Tibial artery (tissue), 4 donors: Measurements from ENCODE around the gene EXOC6B.

Experiments
- DNase-seq, 2 donors: peaks; one replicate each; pipeline ENCODE4 v3.0.0-alpha.2; 2019
- H3K27ac ChIP-seq, 2 donors: fragments of 200-600 bp; sonication (generic) in 1 of 2; 1 replicate in 1 of 2; 2 replicates in 1 of 2; pipeline ENCODE4 v1.5.1; 2018 to 2019; ENCODE audit warnings: mild to moderate bottlenecking in 1 of 2
- H3K27me3 ChIP-seq, 2 donors: fragments of 200-600 bp; sonication (generic) in 1 of 2; one replicate each; pipeline versions ENCODE4 v1.5.1 to v1.6.0; 2016 to 2019
- H3K36me3 ChIP-seq, 3 donors: fragments of 200-600 bp; sonication (generic) in 2 of 3; one replicate each; pipeline ENCODE4 v1.5.1; 2016 to 2019; ENCODE audit warnings: mild to moderate bottlenecking in 2 of 3
- H3K4me1 ChIP-seq, 4 donors: fragments of 200-600 bp; sonication (generic) in 2 of 4; 1 replicate in 3 of 4; 2 replicates in 1 of 4; pipeline ENCODE4 v1.5.1; 2016 to 2019
- H3K4me3 ChIP-seq, 2 donors: fragments of 200-600 bp; sonication (generic) in 1 of 2; 1 replicate in 1 of 2; 2 replicates in 1 of 2; pipeline ENCODE4 v1.5.1; 2018 to 2019; ENCODE audit warnings: mild to moderate bottlenecking in 2 of 2
- H3K9me3 ChIP-seq, 3 donors: fragments of 200-600 bp; sonication (generic) in 1 of 3; one replicate each; pipeline ENCODE4 v1.5.1; 2016 to 2019
- intact Hi-C: fragments of 100-400 bp; cut with DNase I; formaldehyde crosslinking; loops from one replicate; pipeline ENCODE4 v1.15.0; 2023; ENCODE audit warnings: low total_unique reads
- TF ChIP-seq, protein P1 (sequence below), 2 experiments: fragments of 200-600 bp in 1 of 2; fragments of 450-650 bp in 1 of 2; IDR thresholded peaks; one replicate each; pipeline ENCODE4 v1.5.1; 2017 to 2019; ENCODE audit warnings: antibody characterized with exemption in 2 of 2, mild to moderate bottlenecking in 1 of 2, moderate library complexity in 1 of 2

EXOC6B gene

DNA sequence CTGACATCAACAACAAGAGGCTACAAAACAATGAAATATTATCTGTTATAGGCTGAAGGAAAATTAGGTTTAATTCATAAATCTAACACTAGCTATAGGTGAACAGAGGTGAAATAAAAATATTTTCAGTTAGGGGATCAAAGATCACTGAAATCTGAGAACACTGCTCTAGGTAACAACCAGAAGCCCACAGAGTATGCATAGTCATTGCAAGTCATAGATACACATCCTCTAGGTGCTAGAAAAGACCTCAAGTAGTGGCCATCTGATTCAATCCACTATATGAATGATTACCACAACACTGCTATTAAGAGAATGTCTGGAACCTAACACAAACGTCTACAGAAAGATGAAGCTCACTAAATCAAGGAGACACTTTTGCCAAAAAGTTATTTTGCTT is 413.6 kb downstream of the EXOC6B start:
- Histone ChIP-seq H3K9me3 (no peaks in the 10 kb centered on the region), H3K4me3 (no peak overlapping the region), H3K36me3 (no peaks in the 10 kb centered on the region), H3K27ac (no peak overlapping the region), H3K4me1 (no peaks in the 10 kb centered on the region), H3K27me3 (no peaks in the 10 kb centered on the region)
- intact Hi-C loops = no loop called here
- TF ChIP-seq, protein P1, sequence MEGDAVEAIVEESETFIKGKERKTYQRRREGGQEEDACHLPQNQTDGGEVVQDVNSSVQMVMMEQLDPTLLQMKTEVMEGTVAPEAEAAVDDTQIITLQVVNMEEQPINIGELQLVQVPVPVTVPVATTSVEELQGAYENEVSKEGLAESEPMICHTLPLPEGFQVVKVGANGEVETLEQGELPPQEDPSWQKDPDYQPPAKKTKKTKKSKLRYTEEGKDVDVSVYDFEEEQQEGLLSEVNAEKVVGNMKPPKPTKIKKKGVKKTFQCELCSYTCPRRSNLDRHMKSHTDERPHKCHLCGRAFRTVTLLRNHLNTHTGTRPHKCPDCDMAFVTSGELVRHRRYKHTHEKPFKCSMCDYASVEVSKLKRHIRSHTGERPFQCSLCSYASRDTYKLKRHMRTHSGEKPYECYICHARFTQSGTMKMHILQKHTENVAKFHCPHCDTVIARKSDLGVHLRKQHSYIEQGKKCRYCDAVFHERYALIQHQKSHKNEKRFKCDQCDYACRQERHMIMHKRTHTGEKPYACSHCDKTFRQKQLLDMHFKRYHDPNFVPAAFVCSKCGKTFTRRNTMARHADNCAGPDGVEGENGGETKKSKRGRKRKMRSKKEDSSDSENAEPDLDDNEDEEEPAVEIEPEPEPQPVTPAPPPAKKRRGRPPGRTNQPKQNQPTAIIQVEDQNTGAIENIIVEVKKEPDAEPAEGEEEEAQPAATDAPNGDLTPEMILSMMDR (IDR thresholded peaks at IDR 0.05) = no peak
- DNase-seq = no peak

DNA sequence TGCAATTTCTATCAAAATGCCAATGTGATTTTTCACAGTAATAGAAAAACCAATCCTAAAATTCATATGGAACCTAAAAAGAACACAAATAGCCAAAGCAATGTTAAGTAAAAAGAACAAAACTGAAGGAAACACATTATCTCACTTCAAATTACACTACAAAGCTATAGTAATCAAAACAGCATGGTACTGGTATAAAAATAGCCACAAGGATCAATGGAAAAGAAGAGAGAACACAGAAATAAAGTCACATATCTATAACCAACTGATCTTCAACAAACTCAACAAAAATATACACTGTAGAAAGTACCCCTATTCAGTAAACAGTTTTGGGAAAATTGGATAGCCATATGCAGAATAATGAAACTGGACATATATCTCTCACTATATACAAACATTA is 426.0 kb downstream of the EXOC6B start:
- DNase-seq = no peak
- Histone ChIP-seq H3K9me3 (peaks cover 0 to 46% (median 18%) of the 10 kb centered on the region in 3 donors), H3K27ac (no peak overlapping the region), H3K4me3 (no peak overlapping the region), H3K36me3 (peaks cover 0 to 5% (median 0%) of the 10 kb centered on the region in 3 donors), H3K27me3 (no peaks in the 10 kb centered on the region), H3K4me1 (no peaks in the 10 kb centered on the region)
- intact Hi-C loops = no loop called here
- TF ChIP-seq, protein P1 (IDR thresholded peaks at IDR 0.05) = no peak

DNA sequence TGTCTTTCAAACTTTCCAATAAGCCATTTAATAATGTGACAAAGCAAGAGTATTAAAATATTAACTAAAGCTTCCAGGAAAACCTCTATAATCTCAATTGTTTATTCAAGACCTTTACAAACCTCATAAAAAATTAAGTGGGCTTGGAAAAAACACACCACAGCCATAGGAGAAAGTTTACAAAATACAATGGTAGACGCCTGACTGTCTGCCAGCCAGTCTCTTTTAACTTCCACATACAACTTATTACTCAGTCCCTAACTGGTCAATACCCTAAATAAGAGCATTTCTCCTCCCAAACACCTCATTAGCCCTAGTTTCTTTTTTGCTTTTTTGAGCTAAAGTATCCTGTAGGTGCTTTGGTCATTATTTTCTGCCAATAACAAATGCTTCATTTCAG is 430.7 kb downstream of the EXOC6B start:
- H3K27me3 ChIP-seq = no peaks in the 10 kb centered on the region
- no peak for DNase-seq
- peaks cover 0 to 12% (median 4%) of the 10 kb centered on the region in 3 donors for H3K9me3 ChIP-seq
- no peaks in the 10 kb centered on the region for H3K36me3 ChIP-seq
- H3K27ac ChIP-seq = no peak overlapping the region
- intact Hi-C loops = no loop called here
- TF ChIP-seq, protein P1 (IDR thresholded peaks at IDR 0.05) = no peak
- no peak overlapping the region for H3K4me3 ChIP-seq
- H3K4me1 ChIP-seq = no peaks in the 10 kb centered on the region

DNA sequence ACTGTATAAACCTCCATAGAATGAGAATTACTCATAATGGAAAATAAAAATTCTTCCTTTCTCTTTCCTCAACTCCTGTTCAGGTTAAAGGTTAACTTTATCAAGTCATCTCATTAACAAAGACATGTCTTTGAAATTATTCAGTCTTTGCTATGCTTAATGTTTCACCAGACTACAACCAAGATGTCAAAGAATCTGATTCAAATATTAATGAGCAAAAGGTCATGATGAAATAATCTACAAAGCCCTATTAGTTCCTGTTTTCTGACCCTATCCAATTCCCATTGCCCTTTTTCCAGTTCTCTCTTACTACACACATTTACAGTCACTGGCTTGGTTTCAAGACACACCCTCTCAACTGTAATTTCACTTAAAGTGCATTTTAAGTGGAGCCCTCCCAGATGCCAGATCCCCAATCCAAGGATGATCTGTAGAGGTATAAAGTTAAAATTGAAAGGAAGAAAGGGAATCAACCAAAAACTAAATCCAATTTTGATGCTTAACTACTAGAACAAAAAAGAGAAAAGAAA is 431.2 kb downstream of the EXOC6B start:
- intact Hi-C loops = no loop called here
- no peak for DNase-seq

DNA sequence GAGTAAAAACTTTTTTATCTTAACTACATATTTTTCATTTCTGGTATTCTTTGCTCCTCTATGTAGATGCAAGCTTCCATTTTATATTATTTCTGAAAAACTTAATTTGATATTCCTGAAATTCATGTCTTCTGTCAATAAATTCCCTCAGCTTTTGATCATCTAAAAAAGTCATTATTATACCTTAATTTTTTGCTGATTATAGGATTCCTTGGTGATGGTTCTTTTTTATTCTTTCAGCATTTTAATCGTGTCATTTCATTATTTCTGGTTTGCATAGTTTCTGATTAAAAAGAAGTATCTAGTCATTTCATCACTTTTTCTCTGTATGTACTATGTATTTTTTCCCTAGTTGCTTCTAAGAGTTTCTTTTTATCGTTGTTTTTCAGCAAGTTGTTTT is 436.4 kb downstream of the EXOC6B start:
- Histone ChIP-seq H3K4me3 (no peak overlapping the region), H3K27me3 (no peaks in the 10 kb centered on the region), H3K36me3 (no peaks in the 10 kb centered on the region), H3K9me3 (no peaks in the 10 kb centered on the region), H3K4me1 (no peaks in the 10 kb centered on the region), H3K27ac (no peak overlapping the region)
- intact Hi-C loops = no loop called here
- DNase-seq = no peak
- TF ChIP-seq, protein P1 (IDR thresholded peaks at IDR 0.05) = no peak

More for the DNA sequence above, 431.2 kb downstream of the EXOC6B start:
- Histone ChIP-seq H3K27ac (no peak overlapping the region), H3K4me3 (no peak overlapping the region), H3K36me3 (no peaks in the 10 kb centered on the region), H3K9me3 (peaks cover 0 to 7% (median 0%) of the 10 kb centered on the region in 3 donors), H3K4me1 (no peaks in the 10 kb centered on the region), H3K27me3 (no peaks in the 10 kb centered on the region)
- TF ChIP-seq, protein P1 (IDR thresholded peaks at IDR 0.05) = no peak

DNA sequence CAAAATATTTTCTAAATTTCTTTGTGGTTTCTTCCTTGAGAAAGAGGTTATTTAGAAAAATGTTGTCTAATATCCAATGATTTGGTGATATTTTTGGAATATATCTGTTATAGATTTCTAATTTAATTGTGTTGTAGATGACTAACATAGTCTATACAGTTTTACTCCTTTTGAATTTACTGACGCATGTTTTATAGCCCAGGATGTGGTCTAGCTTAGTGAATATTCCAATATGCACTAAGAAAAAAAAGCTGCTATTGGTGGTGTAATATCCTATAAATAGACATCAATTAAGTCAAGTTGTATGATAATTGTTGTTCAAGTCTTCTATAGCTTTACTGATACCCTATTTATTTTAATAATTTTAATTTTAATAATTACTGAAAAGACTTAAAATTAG is 437.6 kb downstream of the EXOC6B start:
- Histone ChIP-seq H3K4me1 (no peaks in the 10 kb centered on the region), H3K9me3 (no peaks in the 10 kb centered on the region), H3K27me3 (no peaks in the 10 kb centered on the region), H3K4me3 (no peak overlapping the region), H3K36me3 (no peaks in the 10 kb centered on the region), H3K27ac (no peak overlapping the region)
- TF ChIP-seq, protein P1 (IDR thresholded peaks at IDR 0.05) = no peak
- DNase-seq = no peak
- intact Hi-C loops = no loop called here
